ENCODE data around the gene TMEM132C. TPM values are rescaled to one million over a fixed set of nuclear protein-coding genes. Genes with fewer than 3 reads are reported as not detected.

TMEM132C gene
- total RNA-seq, 4 donors from 2014 or later = 0.13 to 7.6 (median 0.37) TPM

GRCh38 chr12:128637642-128638606, 371.0 kb downstream of the TMEM132C start:
- TF ChIP-seq CTCF (IDR thresholded peaks at IDR 0.05) = no peak
- H3K9me3 ChIP-seq = peaks cover 0 to 13% (median 0%) of the 10 kb centered on the region in 3 donors
- H3K36me3 ChIP-seq = no peaks in the 10 kb centered on the region
- 75 to 77% methylated on average over 7 of the region's 7 CpGs for WGBS, 2 donors
- DNase-seq = no peak
- H3K4me1 ChIP-seq = no peaks in the 10 kb centered on the region
- H3K27me3 ChIP-seq = no peaks in the 10 kb centered on the region
- no peak overlapping the region for H3K4me3 ChIP-seq
- no peak overlapping the region for H3K27ac ChIP-seq
- intact Hi-C loops (cut with DNase I) = no loop called here

GRCh38 chr12:128639089-128639488, 372.1 kb downstream of the TMEM132C start:
- DNase-seq = no peak
- Histone ChIP-seq H3K4me1 (no peaks in the 10 kb centered on the region), H3K36me3 (no peaks in the 10 kb centered on the region), H3K4me3 (no peak overlapping the region), H3K27ac (no peak overlapping the region), H3K9me3 (peaks cover 0 to 12% (median 0%) of the 10 kb centered on the region in 3 donors), H3K27me3 (no peaks in the 10 kb centered on the region)
- intact Hi-C loops (cut with DNase I) = no loop called here
- TF ChIP-seq POLR2A (IDR thresholded peaks at IDR 0.05) (no peak), CTCF (IDR thresholded peaks at IDR 0.05) (no peak)

- no peaks in the 10 kb centered on the region for H3K4me1 ChIP-seq
- no peak overlapping the region for H3K27ac ChIP-seq
- H3K36me3 ChIP-seq = no peaks in the 10 kb centered on the region
- peaks cover 0 to 4% (median 0%) of the 10 kb centered on the region in 3 donors for H3K9me3 ChIP-seq
- DNase-seq = no peak
- no peak overlapping the region for H3K4me3 ChIP-seq
- no peak for TF ChIP-seq CTCF (IDR thresholded peaks at IDR 0.05)
- TF ChIP-seq POLR2A (IDR thresholded peaks at IDR 0.05) = no peak
- intact Hi-C loops (cut with DNase I) = no loop called here
- WGBS, 2 donors = 49 to 57% methylated on average over 12 of the region's 12 CpGs
- no peaks in the 10 kb centered on the region for H3K27me3 ChIP-seq
Measured at GRCh38 chr12:128643155-128643554, 376.2 kb downstream of the TMEM132C start.

- Histone ChIP-seq H3K9me3 (no peaks in the 10 kb centered on the region), H3K4me3 (no peak overlapping the region), H3K27me3 (no peaks in the 10 kb centered on the region), H3K27ac (no peak overlapping the region), H3K36me3 (no peaks in the 10 kb centered on the region), H3K4me1 (no peaks in the 10 kb centered on the region)
- WGBS, 2 donors = 33 to 54% methylated on average over 10 to 13 of the region's 15 CpGs
- intact Hi-C loops (cut with DNase I) = no loop called here
- DNase-seq = no peak
- no peak for TF ChIP-seq POLR2A (IDR thresholded peaks at IDR 0.05)
- TF ChIP-seq CTCF (IDR thresholded peaks at IDR 0.05) = peak in 4 of 6 experiments; percentile 15 to 34 (median 24)
Measured at GRCh38 chr12:128644664-128645296, 377.8 kb downstream of the TMEM132C start.

GRCh38 chr12:128649902-128650301, 382.9 kb downstream of the TMEM132C start:
- no peaks in the 10 kb centered on the region for H3K36me3 ChIP-seq
- no peak overlapping the region for H3K4me3 ChIP-seq
- no peaks in the 10 kb centered on the region for H3K27me3 ChIP-seq
- DNase-seq = no peak
- H3K9me3 ChIP-seq = no peaks in the 10 kb centered on the region
- no peak for TF ChIP-seq CTCF (IDR thresholded peaks at IDR 0.05)
- TF ChIP-seq POLR2A (IDR thresholded peaks at IDR 0.05) = no peak
- no peak overlapping the region for H3K27ac ChIP-seq
- no peaks in the 10 kb centered on the region for H3K4me1 ChIP-seq
- 9% methylated on average over 1 of the region's 1 CpG; no CpG with 5 or more reads in 1 of the 2 donors for WGBS, 2 donors
- intact Hi-C loops (cut with DNase I) = no loop called here

Data from esophagus squamous epithelium (tissue), 5 donors.